K562 (cell line): ENCODE results near the gene RACK1. TPM values are rescaled to one million over a fixed set of nuclear protein-coding genes. Genes with fewer than 3 reads are reported as not detected.

Source experiments
- TRIM25 ChIP-seq: fragments of 450-650 bp; IDR thresholded peaks from 2 replicates; pipeline ENCODE4 v1.7.0; 2016; ENCODE audit warnings: borderline replicate concordance
- ZNF324 ChIP-seq: fragments of 250-450 bp; sonication (Bioruptor Pico); IDR thresholded peaks from 2 replicates; pipeline ENCODE4 v1.4.0; 2020; ENCODE audit warnings: mild to moderate bottlenecking
- polyA plus RNA-seq, 8 experiments: library from polyadenylated mRNA; depleted of rRNA in 4 of 8; stranded (reverse) in 5 of 8; unstranded in 3 of 8; fragments of >200 nt; fragmentation: Nextera tagmentation in 2 of 8; fragmentation: Illumina TruSeq in 1 of 8; extraction: Ambion mirVana in 2 of 8; extraction: Trizol in 1 of 8; gene quantifications; 2 replicates each; pipeline versions ENCODE4 v1.2.1 to v1.2.3, GENCODE V29; 2011 to 2014; ENCODE audit warnings: inconsistent platforms in 1 of 8, missing spikeins in 1 of 8
- total RNA-seq, 7 experiments: library from RNA; depleted of rRNA in 6 of 7; stranded (reverse); fragments of >200 nt in 6 of 7; fragmentation: Illumina TruSeq in 2 of 7; extraction: Trizol in 2 of 7; gene quantifications; 2 replicates each; pipeline versions ENCODE4 v1.2.1 to v1.2.3, GENCODE V29; 2011 to 2021; ENCODE audit warnings: low replicate concordance in 1 of 7

RACK1 gene
- total and polyA plus RNA-seq, 9 of the 15 experiments (the other 6 are each of a cell fraction or from before 2014, with no cell fraction given), result 2,303 to 5,311 (median 3,833) TPM

- TF ChIP-seq TRIM25 (no peak), ZNF324 (CRISPR knock-in tag) (no peak)
Measured at GRCh38 chr5:181186986-181187499, 56.7 kb downstream of the RACK1 start (continued).
